Measurements from ENCODE around the gene FADS1.
A peak's percentile ranks its signal among the peaks of the same experiment; 100 is the strongest.

Gene FADS1

DNA sequence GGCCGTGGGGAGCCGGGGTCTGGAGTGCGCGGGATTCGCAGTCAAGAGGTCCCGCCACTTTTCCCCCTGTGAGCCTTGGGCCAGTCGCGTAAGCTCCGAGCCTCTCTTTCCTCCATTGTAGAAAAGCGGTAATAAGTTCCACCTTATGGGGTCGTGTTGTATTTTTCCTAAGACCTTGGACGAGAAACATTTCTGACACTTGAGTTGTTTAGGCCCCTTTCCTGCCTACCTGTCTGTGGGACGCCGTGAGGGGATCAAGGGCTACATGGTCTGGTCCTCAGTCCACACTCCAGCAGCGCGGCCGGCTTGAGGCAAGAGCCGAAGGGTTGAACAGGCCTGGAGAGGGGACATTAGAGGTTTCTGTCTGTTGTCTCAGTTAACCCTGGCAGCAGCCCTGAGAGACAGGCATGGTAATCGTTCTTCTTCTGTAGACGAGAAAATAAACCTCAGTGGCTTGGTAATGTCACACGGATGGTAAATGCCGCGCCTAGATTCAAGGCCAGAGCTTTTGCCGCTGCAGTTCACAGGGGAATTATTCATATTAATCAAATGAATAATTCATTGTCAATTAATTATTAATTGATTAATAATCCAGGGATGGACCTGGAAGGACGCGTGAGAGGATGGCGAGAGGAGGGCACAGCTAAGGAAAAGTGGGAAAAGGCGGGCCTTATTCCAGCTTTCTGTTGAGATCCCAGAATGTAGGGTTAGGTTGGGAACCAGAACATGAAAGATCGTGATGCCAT, 23.5 kb downstream of the FADS1 start:
- no peak for DNase-seq

DNA sequence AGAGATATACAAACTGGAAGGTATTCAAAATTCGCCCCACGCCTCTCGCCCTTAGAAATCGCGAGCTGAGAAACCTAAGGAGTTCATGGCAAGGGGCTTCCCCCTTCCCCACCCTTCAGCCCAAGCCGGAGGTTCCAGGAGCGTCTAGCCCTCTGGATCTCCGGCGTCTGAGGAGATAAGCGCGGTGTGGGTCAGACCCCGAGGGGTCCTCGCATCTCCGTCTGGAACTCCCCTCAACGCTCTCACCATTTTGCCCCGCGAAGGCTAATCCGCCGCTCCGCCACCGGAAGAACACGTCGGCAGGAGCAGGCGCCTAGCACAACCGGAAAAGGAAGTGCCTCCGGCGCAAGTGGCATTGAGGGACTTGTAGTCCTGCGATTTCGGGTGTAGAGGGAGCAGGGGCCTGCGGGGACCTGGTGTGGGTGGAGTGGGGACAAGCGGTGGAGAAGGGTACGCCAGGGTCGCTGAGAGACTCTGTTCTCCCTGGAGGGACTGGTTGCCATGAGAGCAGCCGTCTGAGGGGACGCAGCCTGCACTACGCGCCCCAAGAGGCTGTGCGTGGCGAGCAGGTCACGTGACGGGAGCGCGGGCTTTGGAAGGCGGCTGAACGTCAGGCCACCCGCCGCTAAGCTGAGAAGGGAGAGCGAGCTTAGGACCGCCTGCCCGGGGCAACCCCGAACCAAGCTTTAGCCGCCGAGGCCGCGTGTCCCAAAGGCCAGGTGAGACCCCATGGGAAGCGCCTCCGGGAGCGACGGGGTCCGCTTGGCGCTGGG, 24.3 kb downstream of the FADS1 start, which contains the start of the genes FEN1 and TMEM258:
FEN1 (plus strand) TSS at position 602 of the 773 bp plus-strand sequence. CDS start 2,451 bp downstream, outside the sequence.
TMEM258 (minus strand) TSS at position 290 of the 773 bp plus-strand sequence; CDS start at position 249, 41 bp downstream.
- DNase-seq, result peak; percentile 80

DNA sequence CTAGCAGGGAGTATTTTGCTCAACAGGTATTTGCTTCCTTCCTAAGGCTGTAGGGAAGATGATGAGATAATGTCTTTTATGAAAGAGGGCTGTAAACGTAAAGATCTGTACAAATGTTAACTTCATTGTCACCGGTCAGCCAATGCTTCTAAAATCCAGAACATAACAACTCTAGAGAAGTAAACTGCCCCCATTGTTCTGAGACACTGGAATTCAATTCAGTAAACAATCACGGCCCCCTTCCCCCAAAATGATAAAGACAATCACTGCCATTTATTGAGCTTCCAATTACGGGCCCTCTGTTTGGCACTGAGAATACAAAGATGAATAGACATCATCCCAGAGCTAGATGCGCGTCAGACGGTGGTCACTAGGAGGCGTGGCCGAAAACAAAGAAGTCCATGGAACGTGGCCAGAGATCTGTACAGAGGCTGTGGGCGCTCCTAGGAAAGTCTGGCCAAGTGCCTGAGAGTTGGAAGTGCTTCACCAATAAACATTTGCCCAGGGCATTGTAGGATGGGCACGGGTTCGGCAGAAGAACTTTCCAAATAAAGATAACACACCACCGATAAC, 25.0 kb downstream of the FADS1 start:
- DNase-seq, result peak; percentile 77

DNA sequence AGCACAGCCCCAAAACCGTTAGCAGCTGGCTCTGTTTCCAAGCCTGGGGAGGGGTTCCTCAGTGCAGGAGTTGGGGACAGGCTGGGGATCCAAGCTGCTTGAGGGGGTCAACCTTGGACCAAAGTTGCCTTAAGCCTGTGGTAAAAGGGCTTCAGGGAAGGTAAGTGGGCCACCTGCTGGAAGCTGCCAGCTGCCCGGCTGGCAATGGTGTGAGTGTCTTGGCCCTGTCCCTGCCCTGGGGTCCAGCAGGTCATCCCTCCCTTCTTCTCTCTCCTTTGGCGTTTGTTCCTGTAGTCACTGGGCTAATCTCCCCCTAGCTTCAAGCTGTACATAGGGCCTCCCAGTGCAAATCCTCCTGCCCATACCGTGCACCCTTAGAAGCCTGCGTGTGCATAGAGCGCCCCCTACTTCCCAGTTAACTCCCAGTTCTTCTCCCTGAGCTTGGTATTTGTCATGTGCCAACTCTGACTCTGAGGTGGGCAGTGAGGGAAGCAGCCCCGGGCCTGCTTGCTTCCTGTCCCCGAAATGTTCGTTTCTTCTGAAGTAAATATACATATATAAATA, 28.8 kb downstream of the FADS1 start:
- DNase-seq, result no peak

DNA sequence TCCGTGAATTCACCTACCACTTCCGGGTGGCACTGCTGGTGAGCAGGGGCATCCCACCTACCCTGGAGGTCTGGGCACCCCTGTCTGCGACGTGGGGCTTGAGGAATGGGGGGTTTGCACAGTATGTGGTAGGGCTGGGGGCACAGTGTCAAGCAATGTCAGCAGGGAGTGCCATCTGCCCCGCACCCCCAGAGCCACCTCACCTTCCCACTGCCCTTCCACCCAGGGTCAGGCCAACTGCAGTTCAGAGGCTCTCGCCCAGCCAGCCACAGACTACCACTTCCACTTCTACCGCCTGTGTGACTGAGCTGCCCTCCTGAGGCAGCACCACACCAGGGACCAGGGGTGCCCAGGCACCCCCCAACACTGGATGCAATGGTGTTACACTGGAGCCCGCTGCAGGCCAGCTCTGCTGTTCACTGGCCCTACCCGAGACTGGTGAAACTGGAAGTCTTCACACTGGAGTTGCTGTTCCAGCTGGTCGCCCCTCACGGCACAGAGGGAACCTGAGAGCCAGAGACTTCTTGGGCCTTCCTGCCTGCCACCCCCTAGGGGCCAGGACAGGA, 30.9 kb downstream of the FADS1 start:
- no peak for DNase-seq

DNA sequence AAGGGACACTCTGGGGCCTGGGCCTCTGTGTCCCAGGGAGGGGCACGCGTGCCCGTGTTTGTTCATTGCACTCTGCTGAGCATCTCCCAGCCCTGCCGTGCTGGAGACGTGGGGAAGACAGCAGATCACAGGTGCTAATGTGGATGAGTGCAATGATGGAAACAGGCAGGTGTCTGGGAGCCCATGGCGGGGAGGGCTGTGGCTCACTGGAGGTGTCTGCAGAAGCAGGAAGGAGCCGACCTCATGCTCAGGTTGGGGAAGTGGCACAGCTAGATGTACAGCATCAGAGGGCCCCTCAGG, 32.3 kb downstream of the FADS1 start:
- DNase-seq, result no peak

DNA sequence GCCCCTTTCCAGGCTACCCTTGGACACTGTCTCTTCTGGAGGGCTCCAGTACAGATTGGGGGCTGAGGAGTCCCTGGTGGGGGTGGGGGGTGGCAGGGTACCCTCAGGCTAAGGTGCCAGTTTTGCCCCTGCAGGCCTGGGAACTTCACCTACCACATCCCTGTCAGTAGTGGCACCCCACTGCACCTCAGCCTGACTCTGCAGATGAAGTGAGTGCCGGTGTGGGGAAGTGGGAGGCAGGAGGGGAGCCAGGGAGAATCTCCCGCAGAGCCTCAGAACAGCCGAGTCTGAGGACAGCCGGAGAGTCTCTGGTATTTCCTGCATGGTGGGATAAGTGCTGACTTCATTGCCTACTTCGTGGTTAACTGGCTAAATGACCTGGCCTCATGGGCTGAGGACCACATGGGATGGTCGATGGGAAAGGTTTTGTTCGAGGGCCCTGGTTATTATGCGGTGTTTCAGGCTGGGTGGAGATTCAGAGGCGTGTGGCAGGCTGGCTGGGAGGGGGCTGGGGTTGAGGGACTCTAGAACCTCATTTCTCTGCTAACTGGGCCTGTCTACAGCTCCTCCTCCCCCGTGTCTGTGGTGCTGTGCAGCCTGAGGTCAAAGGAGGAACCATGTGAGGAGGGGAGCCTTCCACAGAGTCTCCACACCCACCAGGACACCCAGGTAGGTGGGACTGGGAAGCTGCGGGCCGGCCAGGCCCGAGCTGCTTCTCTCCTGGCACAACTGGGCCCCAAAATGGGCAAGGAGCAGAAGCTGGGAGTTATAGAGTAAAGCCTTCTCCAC, 32.9 kb downstream of the FADS1 start:
- DNase-seq, result no peak

DNA sequence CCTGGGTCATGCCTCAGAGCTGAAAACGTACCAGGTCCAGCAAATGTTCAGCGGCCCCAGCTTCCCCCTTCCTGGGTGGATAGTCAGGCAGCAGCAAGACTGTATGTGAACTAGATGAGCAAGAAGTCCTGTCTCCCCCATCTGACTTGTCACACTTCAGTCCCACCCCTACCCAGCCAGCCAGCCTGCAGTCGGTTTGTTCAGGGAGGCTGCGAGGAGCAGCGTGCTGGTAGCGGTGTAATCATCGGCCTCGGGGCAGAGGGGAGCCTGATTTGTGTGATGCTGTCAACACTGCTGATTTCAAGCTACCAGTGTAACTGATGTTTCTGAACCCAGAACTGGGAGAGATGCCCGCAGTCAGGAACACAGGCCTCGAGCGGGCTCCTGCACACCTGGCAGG, 34.0 kb downstream of the FADS1 start:
- no peak for DNase-seq

DNA sequence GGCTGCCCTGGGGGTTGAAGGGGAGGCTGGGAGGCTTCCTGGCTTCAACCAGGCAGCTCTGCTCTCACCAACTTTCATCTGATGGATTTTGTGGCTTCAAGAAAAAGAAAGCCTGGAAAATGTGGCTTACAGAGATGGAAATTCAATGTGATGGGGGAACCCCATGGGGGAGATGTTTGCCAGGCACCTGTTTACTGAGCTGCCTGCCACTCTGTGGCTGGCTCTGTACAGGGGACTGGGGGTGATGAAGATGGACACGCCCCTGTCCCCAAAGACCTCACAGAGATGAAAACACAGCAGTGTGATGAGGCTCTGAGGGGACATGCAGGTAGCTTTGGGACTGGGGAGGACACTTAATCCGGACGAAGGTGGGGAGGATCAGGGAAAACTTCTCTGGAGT, 34.5 kb downstream of the FADS1 start:
- DNase-seq, result no peak

DNA sequence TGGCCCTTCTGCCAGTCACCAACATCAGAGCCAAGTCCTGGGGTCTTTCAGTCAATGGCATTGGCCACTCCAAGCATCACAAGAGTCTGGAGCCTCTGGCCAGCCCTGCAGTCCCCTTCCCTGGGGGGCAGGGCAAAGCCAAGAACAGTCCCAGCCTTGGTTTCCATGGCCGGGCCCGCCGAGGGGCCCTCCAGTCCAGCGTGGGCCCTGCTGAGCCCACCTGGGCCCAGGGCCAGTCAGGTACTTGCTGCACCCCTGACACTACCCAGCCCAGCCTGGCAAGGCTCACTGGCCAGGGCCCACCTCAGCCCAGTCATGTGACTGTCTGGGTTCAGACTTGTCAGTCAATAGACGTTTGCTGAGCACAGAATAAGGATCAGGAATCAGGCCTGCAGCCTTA, 35.2 kb downstream of the FADS1 start:
- DNase-seq, result no peak

DNA sequence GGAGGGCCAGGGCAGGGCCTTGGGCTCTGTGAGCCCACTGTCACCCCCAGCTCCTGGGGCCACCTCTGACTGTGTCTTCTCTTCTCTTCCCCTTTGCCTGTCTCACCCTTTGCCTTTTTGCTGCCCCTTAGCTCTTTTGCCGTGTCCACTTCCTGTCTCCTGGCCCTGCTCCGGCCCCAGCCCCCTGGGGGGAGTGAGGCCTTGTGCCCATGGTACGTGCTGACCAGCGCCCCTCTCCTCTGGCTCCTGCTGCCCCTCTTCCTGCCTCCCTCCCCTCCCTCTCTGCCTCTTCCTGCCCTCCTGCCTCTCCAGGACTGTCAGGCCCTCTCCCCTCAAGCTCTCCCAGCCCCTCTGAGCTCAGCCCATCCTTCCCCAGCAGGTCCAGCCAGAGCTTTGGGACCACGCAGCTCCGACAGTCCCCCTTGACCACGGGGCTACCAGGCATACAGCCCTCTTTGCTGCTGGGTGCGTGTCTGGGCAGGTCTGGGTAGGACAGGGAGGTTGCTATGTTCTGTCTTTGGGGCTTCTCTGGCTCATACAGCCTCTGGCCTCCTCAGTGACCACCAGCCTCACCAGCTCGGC, 36.1 kb downstream of the FADS1 start:
- no peak for DNase-seq

DNA sequence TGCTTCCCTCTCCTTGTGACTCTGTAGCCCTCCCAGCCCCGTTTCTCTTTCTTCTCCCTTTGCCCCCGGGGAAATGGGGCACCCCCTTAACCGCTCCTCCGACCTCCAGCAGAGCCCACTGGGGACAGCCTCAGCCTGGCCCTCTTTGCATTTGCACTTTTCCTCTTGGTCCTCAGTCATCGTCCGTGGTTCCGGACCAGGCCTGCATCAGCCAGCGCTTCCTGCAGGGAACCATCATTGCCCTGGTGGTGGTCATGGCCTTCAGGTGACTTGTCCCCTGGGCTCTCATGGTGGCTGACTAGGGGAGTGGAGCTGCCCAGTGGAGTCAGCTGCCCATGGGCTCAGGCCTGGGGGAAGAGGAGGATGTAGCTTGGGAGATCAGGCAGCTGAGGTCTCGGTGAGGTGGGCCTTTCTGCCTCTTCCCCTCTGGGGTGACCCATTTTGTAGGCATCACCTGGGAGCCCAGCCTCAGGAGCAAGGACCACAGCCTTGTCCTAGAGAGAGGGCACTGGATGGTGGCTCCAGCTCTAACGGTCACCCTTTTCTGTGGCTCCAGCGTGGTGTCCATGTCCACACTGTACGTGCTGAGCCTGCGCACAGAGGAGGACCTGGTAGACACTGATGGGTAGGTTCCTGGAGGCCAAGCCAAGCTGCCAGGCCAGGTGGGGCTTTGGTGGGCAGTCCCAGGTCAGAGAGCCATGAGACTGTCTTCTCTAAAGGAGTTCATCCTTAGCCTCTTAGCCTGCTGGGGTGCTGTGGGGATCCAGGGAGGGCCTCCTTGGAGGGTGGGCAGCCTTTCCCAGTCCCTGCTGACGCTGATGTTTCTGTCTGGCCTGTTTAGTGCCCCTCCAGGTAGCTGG, 36.9 kb downstream of the FADS1 start:
- DNase-seq, result no peak

DNA sequence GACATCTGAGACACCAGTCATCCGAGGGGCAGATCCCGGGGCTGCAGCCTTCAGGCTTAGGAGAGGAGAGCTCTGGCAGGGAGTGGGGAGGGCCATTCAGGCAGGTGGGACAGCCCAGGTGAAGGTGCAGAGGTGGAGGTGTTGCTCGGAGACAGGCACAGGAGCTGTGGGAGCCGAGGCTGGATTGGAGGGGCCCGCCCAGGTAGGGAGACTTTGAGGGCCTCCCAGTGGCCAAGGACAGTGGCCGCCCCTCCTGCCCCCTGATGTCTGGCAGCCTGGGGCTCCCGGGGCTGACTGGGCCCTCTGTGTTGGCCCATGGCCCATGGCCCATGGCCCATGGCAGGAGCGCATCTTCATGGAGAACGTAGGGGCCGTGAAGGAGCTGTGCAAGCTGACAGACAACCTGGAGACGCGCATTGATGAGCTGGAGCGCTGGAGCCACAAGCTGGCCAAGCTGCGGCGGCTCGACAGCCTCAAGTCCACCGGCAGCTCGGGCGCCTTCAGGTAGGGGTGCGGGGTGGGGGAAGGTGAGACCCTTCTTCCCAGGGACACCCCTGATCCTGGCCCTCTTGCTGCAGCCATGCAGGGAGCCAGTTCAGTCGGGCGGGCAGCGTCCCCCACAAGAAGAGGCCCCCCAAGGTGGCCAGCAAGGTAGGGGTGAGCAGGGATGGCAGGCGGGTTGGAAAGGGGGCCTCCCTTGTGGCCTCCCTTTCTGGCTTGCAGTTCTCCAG, 37.7 kb downstream of the FADS1 start:
- no peak for DNase-seq

DNA sequence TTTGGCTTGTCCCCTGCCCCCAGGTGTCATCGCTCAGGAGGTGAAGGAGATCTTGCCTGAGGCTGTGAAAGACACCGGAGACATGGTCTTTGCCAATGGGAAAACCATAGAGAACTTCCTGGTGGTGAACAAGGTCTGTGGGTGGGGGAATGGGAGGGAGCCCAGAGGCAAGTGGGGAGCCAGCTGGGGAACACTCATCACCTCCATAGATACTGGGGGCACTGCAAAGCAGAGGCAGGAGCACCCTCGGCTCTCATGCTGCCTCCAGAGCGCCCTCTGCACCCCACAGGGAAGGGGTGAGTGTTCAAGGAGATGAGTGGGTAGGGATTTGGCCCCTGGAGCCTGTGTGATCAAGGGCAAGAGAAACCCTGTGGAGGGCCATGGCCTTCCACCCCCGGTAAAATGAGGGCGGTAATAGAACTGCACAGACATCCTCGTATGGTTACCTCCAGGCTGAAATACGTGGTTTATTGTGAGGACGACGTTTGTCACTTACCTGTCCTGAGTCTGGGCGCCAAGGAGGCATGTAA, 38.4 kb downstream of the FADS1 start:
- DNase-seq, result no peak

DNA sequence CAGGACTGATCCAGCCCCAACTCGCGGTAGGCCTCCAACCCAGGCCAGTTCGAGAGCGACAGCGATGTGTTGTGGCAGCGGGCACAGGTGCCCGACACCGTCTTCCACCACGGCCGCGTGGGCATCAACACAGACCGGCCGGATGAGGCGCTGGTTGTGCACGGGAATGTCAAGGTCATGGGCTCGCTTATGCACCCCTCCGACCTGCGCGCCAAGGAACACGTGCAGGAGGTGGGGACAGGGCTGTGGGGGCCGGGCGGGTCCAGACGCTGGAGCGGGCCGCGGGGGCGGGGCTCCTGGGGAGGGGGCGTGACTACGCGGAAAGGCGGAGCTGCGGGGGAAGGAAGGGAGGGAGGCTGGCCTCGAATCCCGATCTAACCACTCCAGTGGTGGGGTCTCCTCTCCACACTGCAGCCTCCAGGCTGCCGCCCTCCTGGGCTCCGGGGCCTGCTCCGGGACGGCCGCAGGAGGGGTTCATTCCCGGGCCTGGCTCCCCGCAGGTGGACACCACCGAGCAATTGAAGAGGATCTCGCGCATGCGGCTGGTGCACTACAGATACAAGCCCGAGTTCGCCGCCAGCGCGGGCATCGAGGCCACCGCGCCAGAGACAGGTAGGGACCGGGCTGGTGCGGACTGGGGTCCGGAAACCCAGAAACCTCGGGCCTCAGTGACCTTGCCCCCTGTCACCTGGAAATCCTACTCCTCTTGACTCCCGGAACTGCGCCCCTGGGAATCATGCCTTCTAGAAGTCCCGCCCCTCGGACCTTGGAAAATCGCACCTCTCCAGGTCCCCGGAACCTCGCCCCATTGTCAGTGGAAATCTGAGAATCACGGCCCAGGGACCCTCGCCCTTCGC, 39.3 kb downstream of the FADS1 start:
- DNase-seq, result no peak

DNA sequence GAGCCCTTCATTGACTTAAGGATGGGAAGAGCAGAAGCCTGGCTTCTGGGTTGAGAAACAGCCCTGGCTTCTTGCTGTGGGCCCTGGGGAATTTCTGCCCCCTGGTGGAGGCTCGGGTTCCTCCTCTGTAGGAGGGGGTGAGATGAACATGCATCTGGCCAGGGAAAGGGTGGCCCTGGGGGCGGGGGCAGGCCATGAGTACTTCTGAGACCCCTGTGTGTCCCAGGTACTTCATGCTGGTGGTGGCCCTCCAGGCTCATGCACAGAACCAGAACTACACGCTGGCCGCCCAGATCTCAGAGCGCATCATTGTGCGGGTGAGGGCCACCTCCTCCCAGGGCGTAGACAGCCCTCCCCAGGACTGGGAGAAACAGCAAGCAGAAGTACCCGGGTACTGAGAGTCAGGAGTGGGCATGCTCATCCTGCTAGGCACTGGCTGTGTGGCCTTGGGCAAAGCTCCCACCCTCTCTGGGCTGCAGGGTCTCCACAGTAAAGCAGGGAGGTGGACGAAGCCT, 40.2 kb downstream of the FADS1 start:
- DNase-seq, result no peak

DNA sequence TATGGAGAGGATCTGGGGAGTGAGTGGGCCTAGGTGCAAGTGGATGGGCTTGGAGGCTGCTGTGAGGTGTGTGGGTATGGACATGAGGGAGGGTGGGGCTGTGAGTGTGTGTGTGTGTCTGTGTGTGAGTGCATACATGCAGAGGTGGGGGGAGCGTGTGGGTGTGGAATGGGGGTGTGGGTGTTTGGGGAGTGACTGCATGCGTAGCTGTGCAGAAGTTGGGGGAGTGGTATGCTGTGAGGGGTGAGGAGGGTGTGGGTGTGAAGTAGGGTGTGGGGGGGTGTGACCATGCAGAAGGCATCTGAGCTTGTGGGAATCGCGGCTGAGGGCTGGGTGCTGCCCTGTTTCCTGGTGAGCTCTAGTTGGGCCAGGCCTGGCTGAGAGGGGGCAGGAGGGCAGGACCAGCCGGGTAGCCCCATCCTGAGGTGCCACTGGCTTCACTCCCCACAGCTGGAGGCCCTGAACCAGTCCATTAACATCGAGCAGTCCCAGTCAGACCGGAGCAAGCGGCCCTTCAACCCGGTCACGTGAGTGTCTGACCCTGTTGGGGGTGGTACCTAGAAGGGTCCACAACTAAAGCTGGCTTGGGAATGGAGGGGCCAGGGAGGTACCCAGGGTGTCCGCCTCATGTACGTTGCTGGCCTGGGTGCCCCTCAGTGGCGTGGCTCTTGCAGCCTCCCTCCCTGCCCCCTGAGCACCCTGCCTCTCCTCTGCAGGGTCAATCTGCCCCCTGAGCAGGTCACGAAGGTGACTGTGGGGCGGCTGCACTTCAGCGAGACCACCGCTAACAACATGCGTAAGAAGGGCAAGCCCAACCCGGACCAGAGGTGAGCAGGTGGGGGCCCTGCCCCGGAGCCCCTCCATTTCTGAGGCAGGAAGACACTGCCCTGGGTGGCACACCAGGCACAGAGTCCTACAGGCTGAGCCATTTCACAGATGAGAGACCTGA, 40.9 kb downstream of the FADS1 start:
- no peak for DNase-seq

DNA sequence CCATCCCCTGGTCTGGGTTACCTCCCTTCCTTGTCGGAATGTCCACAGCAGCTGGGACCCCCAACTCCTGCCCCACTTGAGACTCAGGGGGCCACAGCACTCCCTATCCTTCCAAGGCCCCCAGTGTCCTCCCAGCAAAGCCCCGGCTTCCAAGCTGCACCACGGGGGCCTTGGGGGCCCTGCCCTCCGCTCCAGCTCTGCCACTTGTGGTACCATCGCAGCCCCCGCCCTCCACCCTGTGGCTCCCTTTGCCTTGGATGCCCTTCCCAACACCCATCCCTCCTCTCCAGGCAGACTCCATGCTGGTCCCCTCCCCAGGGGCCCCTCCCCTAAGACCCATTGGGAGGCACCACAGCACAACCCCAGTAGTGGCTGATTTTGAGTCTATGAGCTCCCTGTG, 41.7 kb downstream of the FADS1 start:
- DNase-seq, result no peak

Measured in NCI-H748 treated with DMSO at 0.1 percent for 48 hours (cell line).